GM18868 (cell line): ENCODE measurements around the gene CDKAL1.

Experiments
- ATAC-seq: cut with Tn5 transposase; IDR thresholded peaks from one replicate; pipeline ENCODE4 v1.9.1; 2021; ENCODE audit warnings: mild to moderate bottlenecking, moderate library complexity; ENCODE audit not compliant: unreplicated experiment

CDKAL1 gene

DNA sequence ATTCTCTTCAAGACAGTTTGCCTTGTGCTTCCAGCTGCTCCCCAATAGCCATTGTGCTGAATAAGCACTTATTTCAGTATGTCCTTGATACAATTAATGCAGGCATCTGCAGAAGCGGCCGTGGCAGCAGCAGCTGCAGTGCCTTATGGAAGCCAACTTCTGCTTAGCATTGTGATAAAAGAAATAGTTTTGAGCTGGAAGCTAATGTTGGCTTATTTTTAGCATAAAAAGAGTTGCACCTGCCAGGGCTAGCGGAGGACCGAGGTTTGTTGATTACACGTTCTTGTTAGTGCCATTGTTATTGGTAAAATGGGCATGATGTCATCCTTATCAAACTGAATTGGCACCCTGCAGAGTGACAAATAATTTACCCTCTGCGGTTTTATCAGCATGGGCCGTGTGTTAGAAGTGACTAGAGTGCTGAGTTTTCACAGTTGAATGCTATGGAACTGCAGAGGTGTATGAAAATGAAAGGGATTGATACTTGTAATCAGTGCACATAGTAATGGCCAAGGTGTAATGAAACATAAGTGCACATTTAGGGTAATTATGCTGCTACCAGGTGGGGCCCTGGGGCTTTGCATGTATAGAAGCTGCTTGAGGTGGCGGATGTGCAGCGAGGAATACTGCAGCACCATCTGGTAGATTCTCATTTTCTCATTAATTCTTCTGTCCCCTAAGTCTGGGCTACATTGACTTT, 334.3 kb downstream of the CDKAL1 start:
- ATAC-seq, result no peak

GRCh38 chr6:20870021-20870420, 335.8 kb downstream of the CDKAL1 start:
- no peak for ATAC-seq

GRCh38 chr6:20870493-20870892, 336.2 kb downstream of the CDKAL1 start:
- ATAC-seq, result no peak

- no peak for ATAC-seq
These were observed 339.4 kb downstream of the CDKAL1 start for GRCh38 chr6:20873425-20874190.

GRCh38 chr6:20875369-20875963, 341.2 kb downstream of the CDKAL1 start:
- ATAC-seq, result no peak

DNA sequence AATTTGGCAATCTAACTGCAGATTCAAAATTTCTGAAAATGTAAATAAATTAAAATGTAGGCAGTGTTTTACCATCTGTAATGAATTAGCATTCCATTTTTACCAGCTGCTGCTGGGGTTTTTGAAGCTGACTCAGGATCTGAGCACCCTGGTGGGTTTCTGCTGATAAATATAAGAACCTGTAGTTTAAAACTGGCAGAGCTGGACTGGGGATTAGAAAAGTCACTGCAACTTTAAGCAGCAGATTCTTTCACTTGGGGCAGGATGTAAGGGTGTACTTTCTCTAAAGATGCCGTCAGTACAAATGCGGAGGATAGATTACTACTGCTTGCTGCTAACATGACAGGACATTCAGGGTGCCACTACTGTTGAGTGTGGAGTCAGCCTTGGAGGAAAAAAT, 341.8 kb downstream of the CDKAL1 start:
- ATAC-seq, result no peak

GRCh38 chr6:20876561-20876960, 342.3 kb downstream of the CDKAL1 start:
- no peak for ATAC-seq

DNA sequence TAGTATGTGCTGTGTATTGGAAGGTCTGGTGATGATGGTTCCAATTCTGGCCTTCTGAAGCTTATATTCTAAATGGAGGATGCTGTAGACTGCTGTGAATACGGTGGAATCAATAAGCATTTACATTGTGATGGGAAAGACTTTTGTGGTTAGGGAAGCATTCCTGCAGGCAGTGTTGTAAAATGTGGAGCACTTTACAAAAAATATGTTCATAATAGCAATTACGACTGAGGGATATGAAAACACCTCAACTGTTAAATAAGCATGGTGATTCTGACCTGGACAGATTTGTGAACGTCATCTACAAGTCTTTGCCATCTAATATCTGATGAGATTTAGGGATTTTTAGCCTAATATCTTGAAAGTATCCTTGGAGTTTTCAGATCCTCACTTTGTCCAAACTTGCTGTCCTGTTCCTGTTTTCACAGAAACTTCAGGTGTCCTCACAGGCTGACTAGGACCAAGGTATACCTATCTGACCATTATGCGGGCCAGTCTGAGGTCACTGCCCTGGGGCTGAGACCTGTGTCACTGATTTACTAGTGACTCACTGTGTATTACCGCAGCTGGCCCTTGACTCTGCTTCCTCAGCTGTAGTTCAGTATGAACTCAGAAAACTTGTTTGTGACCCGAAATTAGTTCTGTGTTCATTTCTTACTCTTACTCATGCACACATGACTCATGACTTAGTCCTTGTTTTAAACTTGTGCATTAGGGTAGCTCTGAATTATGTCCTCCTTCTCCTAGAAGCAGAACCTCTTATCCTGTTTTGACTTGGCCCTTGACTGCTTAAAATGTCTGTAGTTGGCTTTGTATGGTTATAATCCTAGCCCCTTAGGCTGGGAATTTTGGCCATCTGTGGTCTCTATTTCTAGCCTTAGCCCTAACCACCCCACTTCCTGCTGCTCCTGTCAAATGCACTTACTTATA, 343.0 kb downstream of the CDKAL1 start:
- ATAC-seq, result peak; percentile 99

DNA sequence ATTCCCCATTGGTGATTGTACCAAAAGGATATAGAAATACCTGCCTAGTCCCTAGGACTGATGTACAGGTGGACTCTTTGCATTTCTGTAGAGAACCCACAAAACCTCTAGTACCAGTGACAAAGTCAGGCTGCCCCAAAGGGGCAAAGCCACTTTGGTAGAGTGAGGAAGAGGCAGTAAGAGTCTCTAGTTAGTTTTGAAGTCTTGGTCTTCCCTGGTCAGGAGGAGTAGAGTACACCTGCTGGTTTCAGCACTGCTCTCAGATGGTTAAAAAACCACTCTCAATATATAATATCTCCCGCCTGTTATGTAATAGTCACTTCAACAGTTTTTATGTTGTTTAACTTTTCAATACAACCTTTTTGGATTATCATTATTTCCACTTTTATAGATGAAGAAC, 344.9 kb downstream of the CDKAL1 start:
- ATAC-seq, result no peak

DNA sequence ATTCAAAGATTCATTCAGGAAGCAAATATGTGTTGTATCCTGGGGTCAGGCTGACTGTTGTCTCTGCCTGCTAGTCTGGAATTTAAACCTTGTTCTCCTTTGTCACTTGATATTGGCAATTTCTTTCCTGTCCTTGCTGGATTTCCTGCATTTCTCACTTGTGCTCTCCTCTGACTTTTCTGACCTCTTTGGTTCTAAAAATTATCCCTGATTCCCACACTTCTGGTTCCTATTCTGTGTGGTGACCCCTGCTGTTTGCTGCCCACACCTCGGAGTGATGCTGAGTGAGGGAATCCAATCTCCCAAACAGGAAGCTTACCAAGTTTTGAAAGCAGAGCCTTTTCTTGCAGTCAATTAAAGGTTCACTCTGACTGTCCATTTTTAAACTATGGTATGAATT, 345.3 kb downstream of the CDKAL1 start:
- no peak for ATAC-seq

GRCh38 chr6:20881365-20881764, 347.1 kb downstream of the CDKAL1 start:
- no peak for ATAC-seq

DNA sequence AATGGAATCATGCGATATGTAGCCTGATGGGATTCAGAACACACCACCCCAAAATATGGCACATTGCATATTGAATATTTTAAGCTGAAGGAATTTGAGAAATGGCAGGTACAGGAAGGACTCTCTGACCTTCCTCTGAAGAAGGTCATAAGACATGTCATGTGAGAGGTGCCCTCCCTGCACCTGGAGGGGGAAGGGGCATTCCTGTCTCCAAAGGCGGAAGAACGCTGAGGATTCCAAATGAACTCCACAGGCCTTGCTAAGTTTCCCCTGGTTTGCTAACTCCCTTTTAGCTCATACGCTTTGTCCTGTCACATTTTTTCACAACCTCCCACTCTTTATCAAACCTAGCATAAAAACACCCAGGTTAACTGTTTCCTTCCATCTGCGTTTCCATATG, 347.8 kb downstream of the CDKAL1 start:
- ATAC-seq, result no peak

DNA sequence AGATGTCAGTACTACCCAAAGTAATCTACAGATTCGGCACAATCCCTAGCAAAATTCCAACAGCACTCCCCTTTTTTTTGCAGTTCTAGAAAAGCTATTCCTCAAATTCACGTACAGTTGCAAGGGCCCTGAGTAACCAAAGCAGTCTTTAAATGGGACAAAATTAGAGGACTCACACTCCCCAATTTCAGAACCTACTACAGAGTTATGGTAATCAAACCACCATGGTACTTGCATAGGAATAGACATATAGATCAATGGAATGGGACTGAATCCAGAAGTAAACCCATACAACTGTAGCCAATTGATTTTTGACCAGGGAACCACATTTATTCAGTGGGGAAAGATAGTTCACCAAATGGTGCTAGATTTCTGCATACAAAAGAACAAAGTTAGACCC, 350.8 kb downstream of the CDKAL1 start:
- no peak for ATAC-seq

DNA sequence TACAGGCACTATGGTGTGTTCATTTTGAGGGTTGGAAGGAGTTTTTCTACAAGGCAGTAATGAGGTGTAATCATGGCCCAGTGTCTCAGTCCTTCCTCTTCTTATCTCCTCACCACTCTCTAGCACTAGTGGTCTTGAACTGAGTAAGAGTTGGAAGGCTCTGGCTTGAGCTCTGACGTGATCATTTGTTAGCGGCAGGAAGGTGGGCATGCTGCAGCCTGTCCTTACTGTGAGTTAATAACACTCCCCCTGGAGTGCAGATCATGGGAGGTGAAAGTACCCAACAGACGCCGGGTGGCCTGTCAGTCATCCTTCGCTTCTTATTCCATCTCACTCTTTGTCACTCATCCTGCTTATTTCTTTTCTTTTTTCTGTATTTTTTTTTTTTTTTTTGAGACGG, 356.9 kb downstream of the CDKAL1 start:
- no peak for ATAC-seq

DNA sequence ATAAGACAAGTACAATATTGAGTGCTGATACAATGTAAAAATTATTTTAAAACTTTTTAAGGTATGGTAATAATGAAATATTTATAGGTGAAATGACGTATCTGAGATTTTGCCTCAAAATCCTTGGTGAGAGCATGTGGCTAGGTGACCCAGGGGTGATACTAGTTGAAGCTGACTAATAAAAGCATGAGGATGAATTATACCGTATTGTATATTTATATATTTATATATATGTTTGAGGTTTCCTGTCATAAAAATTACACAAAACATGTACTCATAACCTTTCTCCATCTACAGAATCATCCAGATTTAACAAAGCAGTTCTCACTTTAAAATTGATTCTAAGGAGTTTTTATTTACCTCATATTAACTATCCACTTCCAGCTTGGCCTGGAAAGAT, 358.1 kb downstream of the CDKAL1 start:
- ATAC-seq, result no peak

DNA sequence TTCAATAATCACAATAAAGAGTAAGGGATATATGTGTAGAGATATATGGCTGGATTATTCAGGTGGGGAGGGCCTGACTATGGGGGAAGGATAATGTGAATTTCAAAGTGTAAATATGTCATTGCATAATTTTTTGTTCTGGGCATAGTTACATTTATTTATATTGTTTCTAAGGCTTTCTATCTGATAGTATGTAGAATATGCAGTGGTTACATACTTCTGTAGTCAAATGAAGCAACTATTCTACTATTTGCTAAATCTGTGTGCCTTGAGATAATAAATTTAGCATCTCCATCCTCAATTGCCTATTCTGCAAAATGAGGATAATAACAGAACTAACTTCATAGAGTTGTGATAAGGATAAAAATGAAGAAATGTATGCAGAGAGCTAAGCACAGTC, 359.2 kb downstream of the CDKAL1 start:
- ATAC-seq, result no peak

- peak; percentile 87 for ATAC-seq
These were observed 366.3 kb downstream of the CDKAL1 start for GRCh38 chr6:20900389-20901160.

DNA sequence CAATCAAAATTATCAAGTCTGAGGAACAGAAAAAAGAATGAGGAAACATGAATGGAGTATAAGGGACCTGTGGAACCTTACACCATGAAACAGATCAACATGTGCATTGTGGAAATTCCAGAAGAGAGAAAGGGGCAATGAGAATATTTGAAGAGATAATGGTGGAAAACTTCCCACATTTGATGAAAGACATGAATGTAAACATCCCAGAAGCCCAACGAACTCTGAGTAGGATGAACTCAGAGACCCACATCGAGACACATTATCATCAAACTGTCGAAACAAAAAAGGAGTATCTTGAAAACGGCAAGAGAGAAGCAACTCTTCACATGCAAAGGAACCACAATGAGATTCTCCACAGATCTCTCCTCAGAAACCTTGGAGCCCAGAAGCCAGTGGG, 371.1 kb downstream of the CDKAL1 start:
- no peak for ATAC-seq

DNA sequence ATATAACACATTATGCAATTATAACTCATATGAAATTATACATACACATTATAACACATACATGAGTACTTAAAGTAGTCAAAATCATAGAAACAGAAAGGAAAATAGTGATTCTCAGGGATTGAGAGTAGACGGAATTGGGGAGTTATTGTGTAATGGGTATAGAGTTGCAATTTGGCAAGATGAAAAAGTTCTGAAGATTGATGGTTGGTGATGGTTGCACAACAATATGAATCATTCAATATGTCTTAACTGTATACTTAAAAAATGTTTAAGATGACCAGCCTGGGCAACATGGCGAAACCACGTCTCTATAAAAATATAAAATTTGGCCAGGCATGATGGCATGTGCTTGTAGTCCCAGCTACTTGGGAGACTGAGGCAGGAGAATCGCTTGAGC, 372.7 kb downstream of the CDKAL1 start:
- no peak for ATAC-seq

GRCh38 chr6:20907486-20908071, 373.3 kb downstream of the CDKAL1 start:
- no peak for ATAC-seq
